ENCODE data around the gene ACACB.
"Not testable (repeated sequence)": the region's sequence is repeated elsewhere in the genome, so short reads cannot be mapped to it uniquely, and the experiment has no call there.

ACACB gene

DNA sequence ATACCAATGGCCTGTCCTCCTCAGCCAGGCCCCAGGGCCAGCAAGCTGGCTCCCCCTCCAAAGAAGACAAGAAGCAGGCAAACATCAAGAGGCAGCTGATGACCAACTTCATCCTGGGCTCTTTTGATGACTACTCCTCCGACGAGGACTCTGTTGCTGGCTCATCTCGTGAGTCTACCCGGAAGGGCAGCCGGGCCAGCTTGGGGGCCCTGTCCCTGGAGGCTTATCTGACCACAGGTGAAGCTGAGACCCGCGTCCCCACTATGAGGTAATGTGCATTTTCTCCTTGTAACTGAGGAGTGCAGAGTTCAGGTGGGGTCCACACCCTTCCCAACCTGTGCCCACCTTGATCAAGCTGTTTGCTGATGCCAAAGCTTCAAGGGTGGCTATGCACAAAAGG, 23.4 kb downstream of the ACACB start:
- Histone ChIP-seq H3K4me1 (no peaks in the 10 kb centered on the region), H3K36me3 (no peaks in the 10 kb centered on the region), H3K27me3 (no peaks in the 10 kb centered on the region; the same call in 1 of the 2 replicates), H3K4me3 (ENCODE audit: low read depth, low read length) (no peak overlapping the region), H3K9me3 (no peaks in the 10 kb centered on the region)
- TF ChIP-seq, protein P1, sequence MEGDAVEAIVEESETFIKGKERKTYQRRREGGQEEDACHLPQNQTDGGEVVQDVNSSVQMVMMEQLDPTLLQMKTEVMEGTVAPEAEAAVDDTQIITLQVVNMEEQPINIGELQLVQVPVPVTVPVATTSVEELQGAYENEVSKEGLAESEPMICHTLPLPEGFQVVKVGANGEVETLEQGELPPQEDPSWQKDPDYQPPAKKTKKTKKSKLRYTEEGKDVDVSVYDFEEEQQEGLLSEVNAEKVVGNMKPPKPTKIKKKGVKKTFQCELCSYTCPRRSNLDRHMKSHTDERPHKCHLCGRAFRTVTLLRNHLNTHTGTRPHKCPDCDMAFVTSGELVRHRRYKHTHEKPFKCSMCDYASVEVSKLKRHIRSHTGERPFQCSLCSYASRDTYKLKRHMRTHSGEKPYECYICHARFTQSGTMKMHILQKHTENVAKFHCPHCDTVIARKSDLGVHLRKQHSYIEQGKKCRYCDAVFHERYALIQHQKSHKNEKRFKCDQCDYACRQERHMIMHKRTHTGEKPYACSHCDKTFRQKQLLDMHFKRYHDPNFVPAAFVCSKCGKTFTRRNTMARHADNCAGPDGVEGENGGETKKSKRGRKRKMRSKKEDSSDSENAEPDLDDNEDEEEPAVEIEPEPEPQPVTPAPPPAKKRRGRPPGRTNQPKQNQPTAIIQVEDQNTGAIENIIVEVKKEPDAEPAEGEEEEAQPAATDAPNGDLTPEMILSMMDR (IDR thresholded peaks at IDR 0.05; ENCODE audit: low read depth, low read length), result no peak
- DNase-seq, result no peak

DNA sequence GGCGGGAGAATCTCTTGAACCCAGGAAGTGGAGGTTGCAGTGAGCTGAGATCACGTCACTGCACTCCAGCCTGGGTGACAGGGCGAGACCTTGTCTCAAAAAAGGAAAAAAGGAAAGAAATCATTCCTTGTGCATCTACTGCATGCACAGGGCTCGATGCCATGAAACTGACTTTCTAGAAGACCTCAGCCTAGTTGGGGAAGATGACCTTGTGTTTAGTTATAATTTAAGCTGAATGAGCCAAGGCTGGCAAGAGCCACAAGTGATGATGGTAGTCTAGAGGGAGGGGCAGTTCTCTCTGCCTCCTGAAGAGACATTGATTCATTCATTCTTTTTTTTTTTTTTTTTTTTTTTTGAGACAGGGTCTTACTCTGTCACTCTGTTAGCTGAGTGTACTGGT, 24.2 kb downstream of the ACACB start:
- H3K4me1 ChIP-seq, result no peaks in the 10 kb centered on the region
- no peak for DNase-seq
- H3K27me3 ChIP-seq, result no peaks in the 10 kb centered on the region; the same call in 1 of the 2 replicates
- TF ChIP-seq, protein P1 (IDR thresholded peaks at IDR 0.05; ENCODE audit: low read depth, low read length), result no peak
- no peaks in the 10 kb centered on the region for H3K36me3 ChIP-seq
- no peaks in the 10 kb centered on the region for H3K9me3 ChIP-seq
- no peak overlapping the region for H3K4me3 ChIP-seq (ENCODE audit: low read depth, low read length)

DNA sequence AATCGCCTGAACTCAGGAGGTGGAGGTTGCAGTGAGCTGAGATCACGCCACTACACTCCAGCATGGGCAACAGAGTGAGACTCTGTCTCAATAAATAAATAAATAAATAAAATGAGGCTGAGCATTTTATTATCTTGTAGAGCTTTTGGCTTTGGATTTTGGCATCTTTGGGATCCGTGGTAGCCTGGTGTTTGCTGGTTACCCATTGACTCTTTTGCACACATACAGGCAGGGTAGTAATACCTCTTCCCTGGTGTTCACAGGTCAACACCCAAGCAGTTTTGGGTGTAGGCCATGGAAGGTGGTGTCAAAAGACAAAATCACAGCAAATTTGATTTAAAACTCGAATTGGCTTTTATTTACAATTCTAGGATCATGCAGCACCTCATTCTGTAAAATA, 27.8 kb downstream of the ACACB start:
- Histone ChIP-seq H3K27me3 (no peaks in the 10 kb centered on the region), H3K36me3 (no peaks in the 10 kb centered on the region), H3K9me3 (no peaks in the 10 kb centered on the region), H3K4me1 (no peaks in the 10 kb centered on the region), H3K4me3 (ENCODE audit: low read depth, low read length) (no peak overlapping the region)
- TF ChIP-seq, protein P1 (IDR thresholded peaks at IDR 0.05; ENCODE audit: low read depth, low read length), result no peak
- no peak for DNase-seq

GRCh38 chr12:109147126-109147525, 30.7 kb downstream of the ACACB start:
- H3K9me3 ChIP-seq; H3K27me3 ChIP-seq; H3K36me3 ChIP-seq; DNase-seq; H3K4me3 ChIP-seq (ENCODE audit: low read depth, low read length); H3K4me1 ChIP-seq: not testable (repeated sequence)

DNA sequence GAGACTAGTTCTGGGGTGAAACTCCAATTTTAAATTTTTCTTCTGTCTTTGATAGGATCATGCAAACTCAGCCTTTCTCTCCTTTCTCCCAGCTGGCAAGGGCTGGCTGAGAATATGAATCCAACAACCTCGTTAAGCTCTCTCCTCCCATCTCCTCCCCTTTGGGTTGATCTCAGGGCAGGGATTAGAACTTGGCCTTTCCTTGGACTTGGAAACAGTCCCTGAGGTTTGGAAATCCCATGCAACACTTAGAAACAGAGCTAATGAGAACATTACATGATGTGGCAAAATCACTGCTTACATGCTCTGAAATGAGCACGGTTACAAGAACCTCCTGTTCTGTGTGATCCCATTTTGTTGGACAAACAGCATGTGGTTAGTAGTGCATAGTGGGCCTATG, 31.6 kb downstream of the ACACB start:
- H3K9me3 ChIP-seq, result no peaks in the 10 kb centered on the region
- TF ChIP-seq, protein P1 (IDR thresholded peaks at IDR 0.05; ENCODE audit: low read depth, low read length), result no peak

DNA sequence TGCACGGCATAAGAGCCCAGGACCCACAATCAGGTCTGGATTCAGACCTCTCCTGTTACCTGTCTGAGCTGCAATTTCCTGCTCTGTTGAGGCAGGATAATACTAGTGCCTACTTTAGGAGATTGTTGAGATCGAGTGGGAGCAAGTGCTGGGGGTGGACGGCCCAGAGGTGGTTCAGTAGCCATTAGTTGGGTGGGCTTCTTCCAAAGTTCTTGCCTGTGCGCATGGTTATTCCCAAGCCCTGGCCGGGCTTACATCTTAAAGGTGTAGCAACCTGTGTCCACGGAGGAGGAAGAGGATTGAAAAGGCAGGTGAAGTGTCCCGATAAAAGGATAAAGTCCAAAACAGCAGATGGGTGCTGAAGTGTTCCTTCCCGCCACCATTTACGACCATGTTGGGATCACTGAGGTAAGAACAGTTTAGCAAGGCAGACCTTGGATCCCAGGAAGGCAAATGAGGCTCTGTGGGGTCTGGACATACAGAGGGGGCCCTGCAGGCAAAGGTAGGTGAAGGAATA, 33.8 kb downstream of the ACACB start:
- Histone ChIP-seq H3K4me1 (no peaks in the 10 kb centered on the region), H3K4me3 (ENCODE audit: low read depth, low read length) (no peak overlapping the region), H3K36me3 (no peaks in the 10 kb centered on the region), H3K27me3 (no peaks in the 10 kb centered on the region), H3K9me3 (no peaks in the 10 kb centered on the region)
- TF ChIP-seq, protein P1 (IDR thresholded peaks at IDR 0.05; ENCODE audit: low read depth, low read length), result no peak
- no peak for DNase-seq

More for the DNA sequence above, 31.6 kb downstream of the ACACB start:
- Histone ChIP-seq H3K4me3 (ENCODE audit: low read depth, low read length) (no peak overlapping the region), H3K27me3 (no peaks in the 10 kb centered on the region), H3K36me3 (no peaks in the 10 kb centered on the region), H3K4me1 (no peaks in the 10 kb centered on the region)
- DNase-seq, result no peak

- Histone ChIP-seq H3K4me1 (no peaks in the 10 kb centered on the region), H3K4me3 (ENCODE audit: low read depth, low read length) (no peak overlapping the region)
- TF ChIP-seq, protein P1 (IDR thresholded peaks at IDR 0.05; ENCODE audit: low read depth, low read length), result no peak
These were observed 35.1 kb downstream of the ACACB start for GRCh38 chr12:109151457-109151856.

More at GRCh38 chr12:109151457-109151856, 35.1 kb downstream of the ACACB start:
- no peaks in the 10 kb centered on the region for H3K9me3 ChIP-seq
- no peak for DNase-seq
- no peaks in the 10 kb centered on the region for H3K36me3 ChIP-seq
- no peaks in the 10 kb centered on the region for H3K27me3 ChIP-seq

All from BE2C (cell line).